GM21737 (cell line): ENCODE results near the gene LIPF.
"Not testable (repeated sequence)": the region's sequence is repeated elsewhere in the genome, so short reads cannot be mapped to it uniquely, and the experiment has no call there.

Experiments used
- ATAC-seq: cut with Tn5 transposase; IDR thresholded peaks from one replicate; pipeline ENCODE4 v1.9.1; 2021; ENCODE audit warnings: mild to moderate bottlenecking, moderate library complexity; ENCODE audit not compliant: unreplicated experiment

Gene LIPF

DNA sequence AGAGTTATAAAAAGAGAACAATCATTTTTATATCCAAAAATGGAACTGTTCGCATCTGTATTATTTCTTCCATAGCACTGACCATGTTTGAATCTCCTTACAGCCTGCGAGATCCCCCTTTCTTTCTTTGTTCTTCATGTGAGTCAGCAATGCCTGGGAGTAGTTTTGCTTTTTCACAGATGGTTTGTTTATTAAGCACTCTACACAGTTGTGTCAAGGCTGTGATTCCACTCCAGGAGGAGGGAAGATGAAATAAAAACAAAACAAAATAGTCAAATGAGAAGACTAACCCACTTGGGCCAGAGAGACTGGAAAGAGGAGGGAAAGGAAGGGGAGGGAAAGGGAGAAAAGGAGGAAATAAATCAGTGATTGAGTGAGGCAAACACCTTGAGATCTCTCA is 7.8 kb downstream of the LIPF start:
- ATAC-seq = no peak

GRCh38 chr10:88676283-88677060 is 12.2 kb downstream of the LIPF start:
- ATAC-seq = no peak

GRCh38 chr10:88680958-88681357 is 16.7 kb downstream of the LIPF start:
- ATAC-seq = no peak

- ATAC-seq = no peak
These were observed 18.2 kb downstream of the LIPF start for GRCh38 chr10:88682491-88682890.

DNA sequence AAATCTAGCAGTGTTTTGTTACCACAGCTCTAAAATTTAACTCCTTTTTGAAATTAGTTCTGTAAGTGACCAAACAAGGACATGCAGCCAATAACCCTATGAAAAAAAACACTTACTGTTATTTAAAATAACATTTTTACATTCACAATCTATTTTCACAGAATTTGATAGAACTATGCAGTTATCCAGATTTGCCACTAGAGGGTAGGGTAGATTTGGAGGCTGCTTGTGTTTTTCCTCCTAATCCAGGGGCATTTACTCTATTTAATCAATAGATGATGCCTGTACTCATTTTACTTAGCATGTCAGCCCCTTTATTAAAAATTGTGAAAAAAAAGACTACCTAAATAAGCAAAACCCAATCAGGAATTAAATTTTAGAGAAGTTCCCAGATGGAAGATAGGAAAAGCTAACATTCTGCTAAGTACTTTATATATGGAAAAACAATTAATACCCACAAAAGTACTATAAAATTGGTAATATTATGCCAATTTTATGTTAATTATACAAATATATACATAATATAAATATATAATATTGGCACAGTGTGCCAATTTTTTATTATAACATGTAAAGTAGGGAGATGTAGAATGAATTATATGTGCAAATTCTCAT is 23.7 kb downstream of the LIPF start:
- ATAC-seq = no peak

DNA sequence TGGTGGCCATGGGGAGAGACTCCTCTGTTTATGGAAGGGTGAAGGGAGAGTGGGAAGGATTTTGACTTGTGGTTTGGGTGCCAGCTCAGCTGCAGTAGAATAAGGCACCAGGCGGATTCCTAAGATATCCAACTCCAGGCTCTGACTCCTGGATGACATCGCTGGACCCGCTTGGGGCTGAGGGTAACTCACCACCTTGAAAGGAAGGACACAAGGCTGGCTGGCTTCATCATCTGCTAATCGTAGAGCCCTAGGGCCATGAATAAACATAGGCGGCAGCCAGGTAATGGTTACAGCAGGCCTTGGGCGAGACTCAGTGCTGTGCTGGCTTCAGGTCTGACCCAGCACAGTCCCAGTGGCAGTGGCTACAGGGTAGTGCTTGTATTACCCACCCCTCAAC is 25.1 kb downstream of the LIPF start:
- ATAC-seq = no peak

DNA sequence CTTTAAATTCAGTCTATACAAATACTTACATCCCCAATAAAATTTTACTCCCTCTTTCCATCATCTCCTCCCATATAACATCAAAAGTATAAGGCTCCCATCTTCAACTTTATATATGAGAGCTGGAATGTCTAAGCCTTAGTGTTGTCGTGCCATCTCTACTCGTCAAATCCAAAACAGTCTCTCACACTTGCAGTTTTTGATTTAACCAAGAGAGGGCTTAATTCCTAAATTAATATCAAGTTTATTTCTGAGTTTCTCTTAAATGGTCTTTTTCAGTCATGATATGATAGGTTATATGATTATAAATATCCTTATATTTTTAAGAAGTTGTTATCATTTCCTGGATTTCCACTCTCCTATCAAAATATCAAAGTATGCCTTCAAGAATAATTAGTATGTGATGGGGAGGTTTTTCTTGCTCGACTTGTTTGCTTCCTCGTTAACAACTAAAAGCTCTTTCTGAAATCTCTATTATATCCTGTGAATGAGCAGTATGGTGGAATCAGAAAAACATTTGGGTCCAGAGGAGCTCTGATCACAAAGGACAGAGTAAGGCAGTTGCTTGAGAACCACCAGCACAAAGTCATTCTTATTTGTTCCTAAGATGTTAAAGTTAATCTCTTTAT is 29.3 kb downstream of the LIPF start:
- ATAC-seq = no peak

GRCh38 chr10:88702848-88703597 is 38.8 kb downstream of the LIPF start:
- ATAC-seq = no peak

DNA sequence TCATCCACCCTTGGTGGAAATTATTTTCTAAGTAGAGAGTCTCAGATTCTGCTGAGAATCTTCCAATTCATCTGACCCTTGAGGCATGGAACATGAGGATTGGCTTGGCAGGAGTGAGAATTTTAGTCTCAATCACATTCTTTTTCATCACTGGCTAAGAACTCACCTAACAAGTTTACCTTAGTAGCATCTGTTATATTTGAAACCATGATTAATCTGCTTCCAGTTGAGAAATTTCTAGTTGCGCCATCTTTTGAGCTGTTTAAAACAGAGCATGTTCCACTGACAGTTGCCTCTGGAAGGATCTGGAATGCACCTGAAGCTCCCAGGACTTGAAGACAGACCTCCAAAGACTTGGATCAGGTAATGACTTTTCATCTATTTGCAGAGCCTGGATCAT is 41.7 kb downstream of the LIPF start, which contains the start of gene LIPK:
Gene LIPK, plus strand, starts transcription at position 292 of the 400 bp plus-strand sequence. CDS start 18,295 bp downstream, outside the sequence.
- ATAC-seq = no peak

GRCh38 chr10:88707429-88708155 is 43.4 kb downstream of the LIPF start:
- ATAC-seq = no peak

DNA sequence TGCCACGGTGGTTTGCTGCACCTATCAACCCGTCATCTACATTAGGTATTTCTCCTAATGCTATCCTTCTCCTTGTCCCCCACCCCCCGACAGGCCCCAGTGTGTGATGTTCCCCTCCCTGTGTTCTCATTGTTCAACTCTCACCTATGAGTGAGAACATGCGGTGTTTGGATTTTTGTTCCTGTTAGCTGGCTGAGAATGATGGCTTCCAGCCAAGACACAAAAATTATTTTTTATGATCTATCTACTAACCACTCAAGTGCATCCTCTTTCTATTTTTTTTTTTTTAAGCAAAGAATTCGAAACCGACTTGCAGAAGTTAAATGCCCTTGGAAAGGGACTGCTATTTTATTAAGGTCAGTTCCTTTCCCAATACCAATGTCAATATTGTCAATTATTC is 45.1 kb downstream of the LIPF start:
- not testable (repeated sequence) for ATAC-seq

DNA sequence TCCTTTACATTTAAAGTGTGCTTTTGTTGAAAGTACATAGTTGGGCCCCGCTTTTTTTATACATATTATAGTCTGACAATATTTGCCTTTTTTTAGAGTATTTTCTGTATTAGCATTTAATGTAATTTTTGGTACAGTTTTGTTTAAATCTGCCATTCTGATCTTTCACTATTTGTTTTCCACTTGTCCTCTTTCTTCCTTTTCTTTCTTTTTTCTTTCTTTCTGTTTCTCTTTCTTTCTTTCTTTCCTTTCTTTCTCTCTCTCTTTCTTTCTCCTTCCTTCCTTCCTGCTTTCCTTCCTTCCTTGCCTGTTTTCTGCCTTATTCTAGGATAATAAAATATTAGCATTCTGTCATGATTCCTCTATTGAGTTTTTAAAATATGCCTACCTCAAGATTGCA is 51.3 kb downstream of the LIPF start:
- no peak for ATAC-seq

GRCh38 chr10:88721392-88721791 is 57.1 kb downstream of the LIPF start:
- no peak for ATAC-seq

DNA sequence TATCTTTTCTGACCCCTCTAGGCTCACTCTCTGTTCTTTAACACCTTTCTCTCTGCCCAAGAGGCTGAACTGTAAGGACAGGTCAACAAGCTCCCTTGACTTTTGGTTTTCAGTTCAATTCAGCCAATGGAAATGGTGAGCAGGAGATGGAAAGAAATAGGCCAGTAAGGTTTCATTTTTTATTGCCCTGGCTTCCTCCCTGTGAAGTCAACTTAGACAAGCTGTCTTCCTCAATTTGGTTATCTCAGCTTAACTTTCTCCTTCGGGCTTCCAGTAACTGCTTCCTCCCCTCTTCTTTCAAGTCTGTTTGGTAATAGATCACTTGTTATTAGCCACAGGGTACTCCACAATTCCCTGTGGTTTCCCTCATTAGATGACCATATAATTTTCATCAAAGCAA is 61.6 kb downstream of the LIPF start:
- ATAC-seq = no peak

DNA sequence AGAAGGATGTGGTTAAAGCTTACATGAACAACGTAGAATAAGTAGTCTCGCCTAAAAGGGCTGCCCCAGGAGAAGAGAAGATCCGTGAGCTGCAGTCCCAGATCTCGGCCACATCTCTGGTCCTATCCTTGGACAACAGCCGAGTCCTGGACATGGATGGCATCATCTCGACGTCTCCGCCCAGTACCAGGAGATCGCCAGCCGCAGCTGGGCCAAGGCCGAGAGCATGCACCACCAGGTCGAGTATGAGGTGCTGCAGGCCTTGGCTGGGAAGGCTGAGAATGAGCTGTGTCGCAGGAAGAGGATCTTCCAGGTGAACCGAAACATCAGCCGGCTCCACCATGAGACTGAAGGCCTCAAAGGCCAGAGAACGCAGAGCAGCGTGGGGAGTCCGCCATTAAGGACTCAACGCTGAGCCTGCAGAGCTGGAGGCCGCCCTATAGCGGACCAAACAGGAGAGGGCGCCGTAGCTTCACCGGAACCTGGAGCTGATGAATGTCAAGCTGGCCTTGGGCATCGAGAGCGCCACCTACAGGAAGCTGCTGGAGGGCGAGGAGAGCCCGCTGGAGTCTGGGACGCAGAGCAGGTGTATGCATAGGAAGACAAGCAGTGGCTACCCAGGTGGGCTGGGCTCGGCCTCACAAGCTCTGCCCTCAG is 64.0 kb downstream of the LIPF start:
- ATAC-seq = no peak
